Muscle of back (tissue), 11 donors: ENCODE results near the gene NTRK3. TPM values are rescaled to one million over a fixed set of nuclear protein-coding genes. Genes with fewer than 3 reads are reported as not detected.

ENCODE experiments used
- DNase-seq, 3 donors: peaks; one replicate each; pipeline versions ENCODE4 v3.0.0 to v3.0.0-alpha.2; 2013
- polyA plus RNA-seq, 10 donors: library from polyadenylated mRNA; unstranded; fragments of 120-200 nt; gene quantifications; one replicate each; pipeline ENCODE4 v1.2.1, GENCODE V29; 2013; ENCODE audit not compliant: insufficient read length in 10 of 10

Gene NTRK3
- polyA plus RNA-seq, 10 donors = 4.2 to 9.4 (median 5.5) TPM

- no peak for DNase-seq
Measured at GRCh38 chr15:88185584-88185983, 71.0 kb downstream of the NTRK3 start.

GRCh38 chr15:88181613-88182012, 74.9 kb downstream of the NTRK3 start:
- DNase-seq = no peak

- DNase-seq = no peak
Measured at GRCh38 chr15:88179562-88179961, 77.0 kb downstream of the NTRK3 start.

GRCh38 chr15:88178631-88179030, 77.9 kb downstream of the NTRK3 start:
- DNase-seq = no peak

GRCh38 chr15:88177451-88177850, 79.1 kb downstream of the NTRK3 start:
- DNase-seq = no peak

- peak; percentile 44 to 63 (median 45) for DNase-seq
Measured at GRCh38 chr15:88174571-88174970, 82.0 kb downstream of the NTRK3 start.

GRCh38 chr15:88166082-88166993, 90.2 kb downstream of the NTRK3 start:
- peak in 1 of 3 donors; percentile 17 for DNase-seq

- DNase-seq = no peak
Measured at GRCh38 chr15:88161636-88162035, 94.9 kb downstream of the NTRK3 start.

GRCh38 chr15:88155310-88155709, 101.2 kb downstream of the NTRK3 start:
- DNase-seq = no peak

GRCh38 chr15:88152672-88153071, 103.9 kb downstream of the NTRK3 start:
- no peak for DNase-seq

GRCh38 chr15:88147760-88148159, 108.8 kb downstream of the NTRK3 start:
- no peak for DNase-seq

- no peak for DNase-seq
Measured at GRCh38 chr15:88144921-88145653, 111.5 kb downstream of the NTRK3 start.

- no peak for DNase-seq
Measured at GRCh38 chr15:88142121-88142520, 114.4 kb downstream of the NTRK3 start.

GRCh38 chr15:88141269-88141889, 115.2 kb downstream of the NTRK3 start:
- no peak for DNase-seq

- no peak for DNase-seq
Measured at GRCh38 chr15:88140398-88140797, 116.1 kb downstream of the NTRK3 start.

GRCh38 chr15:88139936-88140335, 116.6 kb downstream of the NTRK3 start:
- no peak for DNase-seq

- DNase-seq = no peak
Measured at GRCh38 chr15:88133795-88134194, 122.7 kb downstream of the NTRK3 start.

GRCh38 chr15:88132499-88132898, 124.0 kb downstream of the NTRK3 start:
- DNase-seq = no peak

GRCh38 chr15:88131937-88132336, 124.6 kb downstream of the NTRK3 start:
- DNase-seq = no peak

GRCh38 chr15:88127432-88127790, 129.1 kb downstream of the NTRK3 start:
- peak; percentile 51 to 69 (median 64) for DNase-seq

GRCh38 chr15:88126695-88127431, 129.7 kb downstream of the NTRK3 start:
- DNase-seq = peak in 2 of 3 donors; percentile 36 to 39

- DNase-seq = peak in 2 of 3 donors; percentile 10 to 34
Measured at GRCh38 chr15:88125576-88125975, 131.0 kb downstream of the NTRK3 start.
